K562 (cell line): Measurements from ENCODE around the gene TMCO1. TPM values are rescaled to one million over a fixed set of nuclear protein-coding genes. Genes with fewer than 3 reads are reported as not detected.
A peak's percentile ranks its signal among the peaks of the same experiment; 100 is the strongest.

Source experiments
- AFF4 ChIP-seq: sonication (generic); formaldehyde crosslinking; IDR thresholded peaks from 2 replicates; pipeline ENCODE4 v1.8.0; 2023; ENCODE audit warnings: mild to moderate bottlenecking, missing genetic modification reagents
- ASH1L ChIP-seq: fragments of 450-650 bp; IDR thresholded peaks from 2 replicates; pipeline ENCODE4 v1.6.1; 2018; ENCODE audit warnings: borderline replicate concordance, mild to moderate bottlenecking, low read depth; ENCODE audit not compliant: partially characterized antibody
- BRD4 ChIP-seq: fragments of 200-600 bp; sonication (generic); IDR thresholded peaks from 2 replicates; pipeline ENCODE4 v1.6.1; 2017; ENCODE audit warnings: inconsistent platforms
- EP300 ChIP-seq: IDR thresholded peaks from 2 replicates; pipeline ENCODE4 v1.6.1; 2012; ENCODE audit warnings: low read length, improper control_type of control experiment
- FOXJ2 ChIP-seq: fragments of 200-800 bp; sonication (Bioruptor generic); IDR thresholded peaks from 2 replicates; pipeline ENCODE4 v1.6.1; 2016; ENCODE audit warnings: missing genetic modification characterization, missing compliant biosample characterization
- FOXJ3 ChIP-seq: sonication (generic); formaldehyde crosslinking; IDR thresholded peaks from 2 replicates; pipeline ENCODE4 v1.4.0; 2020; ENCODE audit warnings: mild to moderate bottlenecking, missing genetic modification reagents
- KDM4B ChIP-seq, 2 experiments: fragments of 450-650 bp in 1 of 2; sonication (generic) in 1 of 2; IDR thresholded peaks; 2 replicates each; pipeline ENCODE4 v1.6.1; 2016 to 2017; ENCODE audit warnings: borderline replicate concordance in 2 of 2, antibody characterized with exemption in 1 of 2, low read depth in 1 of 2, mild to moderate bottlenecking in 1 of 2
- MYBL2 ChIP-seq, 2 experiments: fragments of 450-650 bp in 1 of 2; sonication (generic) in 1 of 2; formaldehyde crosslinking in 1 of 2; IDR thresholded peaks; 2 replicates each; pipeline versions ENCODE4 v1.6.1 to v1.8.1; 2017 to 2022; ENCODE audit warnings: borderline replicate concordance in 1 of 2, inconsistent platforms in 1 of 2, low read depth in 1 of 2, mild to moderate bottlenecking in 1 of 2, missing genetic modification reagents in 1 of 2, moderate library complexity in 1 of 2
- NBN ChIP-seq: fragments of 450-650 bp; IDR thresholded peaks from 2 replicates; pipeline ENCODE4 v1.6.1; 2016; ENCODE audit warnings: low read depth, mild to moderate bottlenecking
- NFE2 ChIP-seq: IDR thresholded peaks from 2 replicates; pipeline ENCODE4 v1.6.1; 2014; ENCODE audit warnings: antibody characterized with exemption, low read depth
- PCBP1 ChIP-seq: fragments of 200-400 bp; formaldehyde crosslinking; IDR thresholded peaks from 2 replicates; pipeline ENCODE4 v1.6.1; 2018; ENCODE audit warnings: mild to moderate bottlenecking, low read depth, low read length; ENCODE audit not compliant: poor library complexity, severe bottlenecking
- PHF8 ChIP-seq: fragments of 200-600 bp; sonication (generic); IDR thresholded peaks from 2 replicates; pipeline ENCODE4 v1.6.1; 2012; ENCODE audit warnings: mixed run types, mild to moderate bottlenecking, inconsistent platforms, low read length, moderate library complexity, borderline replicate concordance
- POLR2A ChIP-seq: fragments of 450-650 bp; conservative IDR thresholded peaks from 2 replicates; pipeline ENCODE4 v1.6.1; 2016
- RFX5 ChIP-seq: IDR thresholded peaks from 2 replicates; pipeline ENCODE4 v1.6.1; 2011; ENCODE audit warnings: low read depth, mild to moderate bottlenecking, improper control_type of control experiment, low read length
- SMAD2 ChIP-seq: fragments of 150-350 bp; IDR thresholded peaks from 2 replicates; pipeline ENCODE4 v1.6.1; 2014; ENCODE audit warnings: low read depth, mild to moderate bottlenecking, low read length
- TAL1 ChIP-seq: fragments of 450-650 bp; IDR thresholded peaks from 2 replicates; pipeline ENCODE4 v1.6.1; 2016; ENCODE audit warnings: mild to moderate bottlenecking
- TRIM24 ChIP-seq, 2 experiments: fragments of 450-650 bp; IDR thresholded peaks; 2 replicates each; pipeline ENCODE4 v1.6.1; 2016
- ZNF766 ChIP-seq: fragments of 200-800 bp; sonication (Bioruptor generic); conservative IDR thresholded peaks from 2 replicates; pipeline ENCODE4 v1.6.1; 2016; ENCODE audit warnings: missing genetic modification characterization, missing compliant biosample characterization
- polyA plus RNA-seq, 8 experiments: library from polyadenylated mRNA; depleted of rRNA in 4 of 8; stranded (reverse) in 5 of 8; unstranded in 3 of 8; fragments of >200 nt; fragmentation: Nextera tagmentation in 2 of 8; fragmentation: Illumina TruSeq in 1 of 8; extraction: Ambion mirVana in 2 of 8; extraction: Trizol in 1 of 8; gene quantifications; 2 replicates each; pipeline versions ENCODE4 v1.2.1 to v1.2.3, GENCODE V29; 2011 to 2014; ENCODE audit warnings: inconsistent platforms in 1 of 8, missing spikeins in 1 of 8
- total RNA-seq, 7 experiments: library from RNA; depleted of rRNA in 6 of 7; stranded (reverse); fragments of >200 nt in 6 of 7; fragmentation: Illumina TruSeq in 2 of 7; extraction: Trizol in 2 of 7; gene quantifications; 2 replicates each; pipeline versions ENCODE4 v1.2.1 to v1.2.3, GENCODE V29; 2011 to 2021; ENCODE audit warnings: low replicate concordance in 1 of 7
- TF ChIP-seq, protein P1 (sequence below), 2 experiments: fragments of 450-650 bp; IDR thresholded peaks; 2 replicates each; pipeline ENCODE4 v1.6.1; 2016
- TF ChIP-seq, protein P2 (sequence below): fragments of 250-450 bp; sonication (Bioruptor Pico); IDR thresholded peaks from 2 replicates; pipeline ENCODE4 v1.4.0; 2020; ENCODE audit warnings: mild to moderate bottlenecking, moderate library complexity, borderline replicate concordance

Gene TMCO1
- total and polyA plus RNA-seq, 9 of the 15 experiments (the other 6 are each of a cell fraction or from before 2014, with no cell fraction given): 69.3 to 561 (median 175) TPM

DNA sequence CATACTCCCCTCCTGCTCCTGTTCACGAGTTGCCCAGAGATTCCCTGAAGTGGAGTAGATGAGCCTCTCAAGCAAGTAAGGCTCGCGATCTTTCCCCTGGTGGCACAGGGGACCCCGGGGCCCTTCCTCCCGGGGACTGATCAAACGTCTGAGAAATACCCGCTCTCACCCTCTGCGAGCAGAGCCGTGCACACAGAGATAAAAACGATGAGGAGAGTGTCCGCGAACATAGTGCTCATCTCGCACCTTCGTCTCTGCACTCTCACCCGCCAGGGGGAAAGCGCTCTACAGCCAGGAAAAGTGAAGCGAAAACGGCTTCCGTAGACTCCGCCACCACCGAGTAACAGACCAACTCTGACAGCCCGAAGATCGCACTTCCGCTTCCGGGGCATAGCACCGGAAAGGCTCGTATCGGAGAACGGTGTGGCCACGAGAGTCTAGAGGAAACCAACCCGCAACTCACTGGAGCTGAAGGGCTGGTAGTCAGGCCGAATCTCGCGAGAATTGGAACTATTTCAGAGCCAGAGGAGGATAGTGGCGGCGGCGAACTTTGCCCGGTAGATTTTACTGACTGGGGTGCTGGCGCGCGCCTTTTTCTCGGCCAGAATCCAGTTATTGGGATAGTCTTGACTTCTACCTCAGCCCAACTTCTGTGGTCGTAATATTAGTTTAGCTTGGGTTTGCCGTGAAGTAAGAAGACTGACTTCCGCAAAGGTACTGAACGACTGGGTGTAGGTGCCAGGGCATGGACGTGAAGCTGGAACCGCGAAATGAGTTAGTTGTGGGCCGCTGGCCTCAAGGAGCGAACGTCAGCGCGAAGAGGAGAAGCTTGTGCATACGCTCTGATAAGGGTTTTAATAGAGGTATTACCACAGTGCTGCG lies at the start of gene TMCO1 (continued):
- TF ChIP-seq SMAD2: no peak
- peak; percentile 90 for TF ChIP-seq ZNF766 (CRISPR knock-in tag)
- no peak for TF ChIP-seq FOXJ3 (CRISPR knock-in tag)
- peak; percentile 98 for TF ChIP-seq POLR2A
- TF ChIP-seq TRIM24 (IDR thresholded peaks at IDR 0.05): peak in 1 of 2 experiments; percentile 77; a peak in 2 of 4 replicates
- peak in 1 of 2 experiments; percentile 98; a peak in 2 of 4 replicates for TF ChIP-seq KDM4B (IDR thresholded peaks at IDR 0.05; ENCODE audit: borderline replicate concordance in 2 of 2, low read depth in 1 of 2)
- no peak for TF ChIP-seq RFX5
- no peak; the same call in 1 of the 2 replicates for TF ChIP-seq NBN
- TF ChIP-seq BRD4: peak; percentile 93
- peak; percentile 97 for TF ChIP-seq PHF8
- 0 out of 2 replicates have a peak, but pooled peaks have one; percentile 61 for TF ChIP-seq AFF4 (CRISPR knock-in tag)
- TF ChIP-seq, protein P1, sequence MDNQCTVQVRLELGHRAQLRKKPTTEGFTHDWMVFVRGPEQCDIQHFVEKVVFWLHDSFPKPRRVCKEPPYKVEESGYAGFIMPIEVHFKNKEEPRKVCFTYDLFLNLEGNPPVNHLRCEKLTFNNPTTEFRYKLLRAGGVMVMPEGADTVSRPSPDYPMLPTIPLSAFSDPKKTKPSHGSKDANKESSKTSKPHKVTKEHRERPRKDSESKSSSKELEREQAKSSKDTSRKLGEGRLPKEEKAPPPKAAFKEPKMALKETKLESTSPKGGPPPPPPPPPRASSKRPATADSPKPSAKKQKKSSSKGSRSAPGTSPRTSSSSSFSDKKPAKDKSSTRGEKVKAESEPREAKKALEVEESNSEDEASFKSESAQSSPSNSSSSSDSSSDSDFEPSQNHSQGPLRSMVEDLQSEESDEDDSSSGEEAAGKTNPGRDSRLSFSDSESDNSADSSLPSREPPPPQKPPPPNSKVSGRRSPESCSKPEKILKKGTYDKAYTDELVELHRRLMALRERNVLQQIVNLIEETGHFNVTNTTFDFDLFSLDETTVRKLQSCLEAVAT (IDR thresholded peaks at IDR 0.05): peak; percentile 56 to 69
- TF ChIP-seq, protein P2, sequence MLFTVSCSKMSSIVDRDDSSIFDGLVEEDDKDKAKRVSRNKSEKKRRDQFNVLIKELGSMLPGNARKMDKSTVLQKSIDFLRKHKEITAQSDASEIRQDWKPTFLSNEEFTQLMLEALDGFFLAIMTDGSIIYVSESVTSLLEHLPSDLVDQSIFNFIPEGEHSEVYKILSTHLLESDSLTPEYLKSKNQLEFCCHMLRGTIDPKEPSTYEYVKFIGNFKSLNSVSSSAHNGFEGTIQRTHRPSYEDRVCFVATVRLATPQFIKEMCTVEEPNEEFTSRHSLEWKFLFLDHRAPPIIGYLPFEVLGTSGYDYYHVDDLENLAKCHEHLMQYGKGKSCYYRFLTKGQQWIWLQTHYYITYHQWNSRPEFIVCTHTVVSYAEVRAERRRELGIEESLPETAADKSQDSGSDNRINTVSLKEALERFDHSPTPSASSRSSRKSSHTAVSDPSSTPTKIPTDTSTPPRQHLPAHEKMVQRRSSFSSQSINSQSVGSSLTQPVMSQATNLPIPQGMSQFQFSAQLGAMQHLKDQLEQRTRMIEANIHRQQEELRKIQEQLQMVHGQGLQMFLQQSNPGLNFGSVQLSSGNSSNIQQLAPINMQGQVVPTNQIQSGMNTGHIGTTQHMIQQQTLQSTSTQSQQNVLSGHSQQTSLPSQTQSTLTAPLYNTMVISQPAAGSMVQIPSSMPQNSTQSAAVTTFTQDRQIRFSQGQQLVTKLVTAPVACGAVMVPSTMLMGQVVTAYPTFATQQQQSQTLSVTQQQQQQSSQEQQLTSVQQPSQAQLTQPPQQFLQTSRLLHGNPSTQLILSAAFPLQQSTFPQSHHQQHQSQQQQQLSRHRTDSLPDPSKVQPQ (CRISPR knock-in tag): no peak
- no peak for TF ChIP-seq FOXJ2 (tag)
- peak; percentile 6; the same call in 1 of the 2 replicates for TF ChIP-seq TAL1
- TF ChIP-seq PCBP1: no peak
- peak; percentile 62 for TF ChIP-seq EP300
- TF ChIP-seq MYBL2 (IDR thresholded peaks at IDR 0.05; ENCODE audit: low read depth): peak; percentile 41; the same call in 1 of the 2 replicates
- TF ChIP-seq MYBL2 (CRISPR knock-in tag; IDR thresholded peaks at IDR 0.05; ENCODE audit: borderline replicate concordance): no peak
- peak; percentile 73 for TF ChIP-seq ASH1L
- TF ChIP-seq NFE2: peak; percentile 20; the same call in 1 of the 2 replicates
